ENCODE results near the gene NUP98.
A peak's percentile ranks its signal among the peaks of the same experiment; 100 is the strongest.
"Not testable (repeated sequence)": the region's sequence is repeated elsewhere in the genome, so short reads cannot be mapped to it uniquely, and the experiment has no call there.

The NUP98 gene

DNA sequence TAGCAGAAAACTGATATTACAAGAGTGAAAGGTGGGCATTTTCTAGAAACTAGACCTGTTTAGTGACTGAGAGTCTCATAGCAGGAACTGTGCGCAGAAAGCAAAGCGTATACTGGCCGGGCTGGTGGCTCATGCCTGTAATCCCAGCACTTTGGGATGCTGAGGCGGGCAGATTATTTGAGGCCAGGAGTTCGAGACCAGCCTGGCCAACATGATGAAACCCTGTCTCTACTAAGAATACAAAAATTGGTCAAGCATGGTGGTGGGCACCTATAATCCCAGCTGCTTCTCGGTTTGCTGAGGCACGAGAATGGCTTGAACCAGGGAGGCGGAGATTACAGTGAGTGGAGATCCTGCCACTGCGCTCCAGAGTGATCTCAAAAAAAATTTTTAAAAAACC is 1.8 kb upstream of the NUP98 start:
- DNase-seq (ENCODE audit: low read depth), result no peak

DNA sequence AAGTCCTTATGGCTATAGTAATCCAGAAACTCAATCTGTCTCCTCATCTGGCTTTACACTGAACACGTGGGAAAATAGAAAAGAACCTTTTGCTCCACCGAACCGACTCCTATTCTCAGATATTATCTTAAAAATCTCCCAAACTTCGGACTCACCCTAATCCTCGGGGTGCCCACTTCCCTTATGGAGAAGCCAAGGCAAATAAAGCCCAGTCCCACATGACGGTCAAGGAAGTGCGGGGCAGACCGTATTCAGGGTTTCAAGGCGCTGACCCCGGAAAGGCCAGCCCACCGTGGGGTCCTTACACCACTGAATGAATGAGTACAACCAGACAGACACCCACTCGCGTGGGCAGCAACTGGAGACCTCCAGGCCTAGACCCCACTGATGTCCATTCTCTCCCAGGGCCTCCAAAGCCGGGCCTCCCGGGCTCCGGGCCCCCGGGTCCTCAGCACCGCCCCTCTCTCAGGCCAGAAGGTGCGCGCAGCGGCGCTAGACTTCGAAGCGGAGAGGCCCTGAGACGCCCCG is 489 bp downstream of the NUP98 start:
- DNase-seq (ENCODE audit: low read depth), result no peak

DNA sequence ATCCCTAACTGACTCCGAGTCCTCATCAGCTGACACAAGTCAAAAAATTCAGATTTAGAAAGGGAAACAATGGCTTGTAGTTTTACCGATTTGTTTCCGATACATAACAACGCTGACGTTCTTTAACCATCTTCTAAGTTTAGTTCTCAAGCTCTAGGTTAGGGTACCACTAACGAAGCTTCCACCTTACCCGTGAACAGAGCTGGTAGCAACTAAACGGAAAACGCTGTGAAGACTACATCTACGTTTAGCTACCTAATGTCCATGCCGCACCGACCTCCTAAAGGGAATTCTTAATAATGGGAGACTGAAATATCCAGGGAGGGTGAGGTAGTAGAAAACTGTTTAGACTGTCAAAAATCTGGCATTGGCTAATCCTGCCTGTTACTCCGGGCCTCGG is 1.0 kb downstream of the NUP98 start:
- DNase-seq (ENCODE audit: low read depth), result no peak

DNA sequence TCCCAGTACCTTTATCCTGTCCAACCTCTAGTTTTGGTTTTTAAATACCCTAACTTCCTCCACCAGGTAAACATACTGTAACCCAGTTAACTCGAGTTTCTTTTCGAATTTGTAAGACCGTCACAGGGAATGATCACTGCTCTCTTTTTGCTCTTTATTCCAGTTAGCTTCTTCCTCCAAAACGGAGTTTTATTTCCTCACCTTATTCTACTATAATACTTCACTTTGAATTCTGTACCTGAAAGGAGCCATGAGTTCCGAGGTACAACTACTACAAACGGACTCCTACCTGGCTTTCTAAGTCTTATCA is 1.4 kb downstream of the NUP98 start:
- DNase-seq (ENCODE audit: low read depth), result no peak

DNA sequence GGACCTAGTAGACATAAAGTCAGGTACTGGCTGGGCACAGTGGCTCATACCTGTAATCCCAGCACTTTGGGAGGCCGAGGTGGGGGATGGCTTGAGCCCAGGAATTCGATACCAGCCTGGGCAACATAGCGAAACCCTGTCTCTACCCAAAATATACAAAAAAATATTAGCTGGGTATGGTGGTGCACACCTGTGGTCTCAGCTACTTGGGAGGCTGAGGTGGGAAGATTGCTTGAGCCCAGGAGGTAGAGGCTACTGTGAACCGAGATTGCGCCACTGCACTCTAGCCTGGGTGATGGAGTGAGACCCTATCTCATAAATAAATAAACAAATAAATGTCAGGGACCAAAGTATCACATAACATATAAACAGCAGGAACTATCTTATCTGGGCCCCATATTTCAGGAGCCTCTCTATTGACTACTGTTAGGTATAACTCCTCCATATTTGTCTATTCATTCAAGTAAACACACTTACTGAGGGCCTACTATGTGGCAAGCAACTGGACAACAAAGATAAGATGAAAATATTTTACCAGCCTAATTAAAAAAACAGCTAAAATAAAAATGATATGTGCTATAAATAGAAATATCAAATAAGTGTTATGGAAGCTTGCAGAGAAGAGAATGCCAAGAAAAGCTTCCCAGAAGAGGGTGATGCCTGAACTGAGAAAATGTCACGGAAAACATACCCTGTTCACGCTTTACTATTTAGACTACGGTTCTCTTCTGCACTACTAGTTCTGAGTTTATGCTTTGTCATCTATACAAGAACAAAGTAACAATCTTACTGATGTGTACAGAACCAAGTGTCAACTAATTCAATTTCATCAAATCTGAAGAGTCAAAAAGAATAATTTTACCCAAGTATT is 2.0 kb downstream of the NUP98 start:
- DNase-seq (ENCODE audit: low read depth), result no peak

DNA sequence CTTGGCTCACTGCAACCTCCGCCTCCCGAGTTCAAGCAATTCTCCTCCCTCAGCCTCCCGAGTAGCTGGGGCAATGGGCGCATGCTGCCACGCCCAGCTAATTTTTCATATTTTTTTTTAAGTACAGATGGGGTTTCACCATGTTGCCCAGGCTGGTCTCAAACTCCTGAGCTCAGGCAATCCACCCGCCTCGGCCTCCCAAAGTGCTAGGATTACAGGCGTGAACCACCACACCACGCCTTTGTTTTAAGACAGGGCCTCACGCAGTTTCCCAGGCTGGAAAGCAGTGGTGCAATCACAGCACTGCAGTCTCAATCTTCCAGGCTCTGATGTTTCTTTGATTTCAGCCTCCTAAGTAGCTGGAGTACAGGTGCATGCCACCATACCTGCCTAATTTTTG is 3.0 kb downstream of the NUP98 start:
- not testable (repeated sequence) for DNase-seq (ENCODE audit: low read depth)

DNA sequence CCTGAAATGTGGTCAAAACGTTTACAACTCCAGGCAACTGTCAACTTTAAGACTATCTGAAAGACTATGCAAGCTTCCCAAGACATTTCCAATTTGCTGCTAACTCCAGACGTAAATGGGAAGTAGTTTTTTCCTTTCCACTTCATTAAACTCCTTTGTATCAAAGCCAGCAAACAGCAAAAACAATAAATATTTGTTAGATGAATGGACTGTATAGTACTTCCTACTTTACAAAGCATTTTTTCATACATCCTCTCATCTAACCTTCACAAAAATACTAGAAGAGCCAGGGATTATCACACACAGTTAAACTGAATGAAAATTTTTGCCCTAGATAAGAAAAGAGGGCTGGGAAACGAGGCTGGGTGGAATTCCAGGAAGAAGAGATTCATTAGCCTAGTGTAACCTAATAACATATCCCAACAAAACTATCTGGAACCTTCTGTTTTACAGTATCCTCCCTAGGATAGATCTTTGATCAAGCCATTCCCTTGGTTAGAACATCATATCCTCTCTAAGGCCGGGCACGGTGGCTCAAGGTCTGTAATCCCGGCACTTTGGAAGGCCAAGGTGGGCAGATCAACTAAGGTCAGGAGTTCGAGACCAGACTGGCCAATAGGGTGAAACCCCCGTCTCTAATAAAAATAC is 10.4 kb downstream of the NUP98 start:
- no peak for DNase-seq (ENCODE audit: low read depth)

DNA sequence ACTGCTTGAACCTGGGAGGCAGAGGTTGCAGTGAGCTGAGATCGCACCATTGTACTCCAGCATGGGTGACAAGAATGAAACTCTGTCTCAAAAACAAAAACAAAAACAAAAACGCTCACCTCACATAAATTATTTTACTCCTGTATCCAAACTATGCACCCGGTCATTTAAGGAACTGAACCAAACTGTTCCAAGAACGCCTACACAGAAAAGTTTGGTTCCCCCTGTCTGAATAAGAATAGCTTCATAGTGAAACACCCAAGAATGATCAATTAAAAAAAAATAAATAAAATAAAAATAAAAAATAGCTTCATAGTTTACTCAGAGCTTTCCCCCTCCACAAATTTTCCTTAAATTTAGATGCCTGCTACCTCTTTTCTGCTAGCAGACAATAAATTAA is 13.7 kb downstream of the NUP98 start:
- no peak for DNase-seq (ENCODE audit: low read depth)

DNA sequence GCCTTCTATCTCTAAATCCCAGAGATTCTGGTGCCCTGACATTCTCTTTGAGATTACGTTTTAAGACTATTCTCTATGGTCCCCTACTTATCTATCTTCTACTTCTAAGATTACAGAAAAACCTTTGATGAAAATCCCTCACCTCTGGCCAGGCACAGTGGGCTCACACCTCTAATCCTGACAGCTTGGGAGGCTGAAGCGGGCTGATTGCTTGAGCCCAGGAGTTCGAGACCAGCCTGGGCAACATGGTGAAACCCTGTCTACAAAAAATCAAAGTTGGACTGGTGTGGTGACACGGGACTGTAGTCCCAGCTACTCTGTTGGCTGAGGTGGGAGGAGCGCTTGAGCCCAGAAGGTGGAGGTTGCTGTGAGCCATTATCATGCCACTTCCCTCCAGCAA is 14.4 kb downstream of the NUP98 start:
- no peak for DNase-seq (ENCODE audit: low read depth)

DNA sequence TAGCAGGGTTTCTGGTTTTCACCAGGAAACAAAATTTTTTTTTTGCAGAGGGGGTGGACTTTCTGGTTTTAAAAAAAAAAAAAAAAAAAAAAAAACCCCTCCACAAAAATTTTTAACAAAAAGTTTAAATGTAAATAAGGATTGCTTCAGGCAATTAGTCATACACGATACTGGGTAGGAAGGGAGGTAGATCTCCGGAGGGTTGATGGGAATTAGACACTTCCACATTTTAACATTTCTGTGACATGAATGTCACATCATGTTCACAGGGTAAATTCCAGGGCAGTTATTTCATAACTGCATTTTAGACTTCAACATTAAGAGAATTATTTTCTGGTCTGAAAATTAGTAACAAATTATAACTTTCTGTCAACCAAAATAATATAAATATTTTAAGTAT is 15.9 kb downstream of the NUP98 start:
- no peak for DNase-seq (ENCODE audit: low read depth)

DNA sequence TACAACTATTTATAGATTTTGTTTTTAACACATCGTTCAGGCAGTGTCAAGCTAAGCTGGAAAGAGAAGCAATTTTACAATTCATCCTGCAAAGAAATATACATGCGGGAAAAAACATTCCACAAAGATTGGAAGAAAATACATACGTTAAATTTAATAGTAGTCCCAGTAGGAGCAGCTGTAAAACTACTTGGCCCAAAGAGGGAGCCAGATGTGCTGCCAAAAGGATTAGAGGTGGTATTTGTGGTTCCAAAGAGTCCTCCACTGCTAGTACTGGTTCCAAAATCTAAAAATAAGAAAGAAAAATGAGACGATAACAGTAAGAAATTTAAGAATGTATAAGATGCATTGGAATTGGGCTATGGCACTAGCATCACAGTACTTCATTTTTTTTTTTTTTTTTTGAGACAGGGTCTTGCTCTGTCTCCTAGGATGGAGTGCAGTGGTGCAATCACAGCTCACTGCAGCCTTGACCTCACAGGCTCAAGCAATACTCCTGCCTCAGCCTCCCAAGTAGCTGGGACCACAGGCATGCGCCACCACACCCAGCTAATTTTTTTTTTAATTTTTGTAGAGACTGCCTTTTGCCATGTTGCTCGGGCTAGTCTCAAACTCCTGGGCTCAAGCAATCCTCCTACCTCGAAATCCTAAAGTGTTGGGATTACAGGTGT is 21.5 kb downstream of the NUP98 start:
- DNase-seq (ENCODE audit: low read depth), result no peak

DNA sequence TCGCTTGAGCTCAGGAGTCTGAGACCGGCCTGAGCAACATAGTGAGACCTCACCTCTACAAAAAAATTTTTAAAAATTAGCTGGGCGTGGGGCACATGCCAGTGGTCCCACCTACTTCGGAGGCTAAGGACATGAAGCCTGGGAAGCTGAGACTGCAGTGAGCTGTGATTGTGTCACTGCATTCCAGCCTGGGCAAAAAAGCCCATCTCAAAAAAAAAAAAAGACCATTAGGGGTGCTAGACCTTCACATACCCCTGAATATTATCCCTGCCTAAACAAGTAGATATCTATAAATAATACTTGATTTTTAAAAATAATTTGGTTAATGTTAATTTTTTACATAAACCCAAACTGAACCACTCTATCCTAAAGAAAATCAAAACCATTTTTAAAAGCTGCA is 24.2 kb downstream of the NUP98 start:
- DNase-seq (ENCODE audit: low read depth), result no peak

DNA sequence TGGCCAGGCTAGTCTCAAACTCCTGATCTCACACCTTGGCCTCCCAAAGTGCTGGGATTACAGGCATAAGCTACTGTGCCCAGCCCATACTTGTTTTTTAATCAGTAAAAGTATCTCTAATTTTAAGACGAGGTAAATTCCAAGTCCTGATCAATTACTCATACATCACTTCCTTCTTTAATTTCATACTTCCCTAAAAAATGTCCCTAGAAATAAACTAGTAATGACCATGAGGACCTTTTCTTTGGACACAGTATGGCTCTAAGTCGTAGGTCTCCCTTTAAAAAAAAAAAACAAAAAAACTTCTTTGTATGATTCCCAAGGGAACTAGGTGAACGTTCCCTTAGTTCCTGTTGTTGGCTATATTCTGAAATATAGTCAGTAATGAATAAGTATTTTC is 29.8 kb downstream of the NUP98 start:
- no peak for DNase-seq (ENCODE audit: low read depth)

DNA sequence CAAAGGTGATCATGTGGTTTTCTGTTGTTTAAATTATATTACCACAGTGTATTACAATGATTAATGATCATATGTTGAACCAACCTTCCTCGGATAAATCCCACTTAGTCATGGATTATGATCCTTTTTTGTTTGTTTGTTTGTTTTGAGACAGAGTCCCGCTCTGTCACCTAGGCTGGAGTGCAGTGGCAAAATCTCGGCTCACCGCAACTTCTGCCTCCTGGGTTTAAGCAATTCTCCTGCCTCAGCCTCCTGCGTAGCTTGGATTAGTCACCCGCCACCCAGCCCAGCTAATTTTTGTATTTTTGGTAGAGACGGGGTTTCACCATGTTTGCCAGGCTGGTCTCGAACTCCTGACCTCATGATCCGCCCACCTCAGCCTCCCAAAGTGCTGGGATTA is 30.5 kb downstream of the NUP98 start:
- not testable (repeated sequence) for DNase-seq (ENCODE audit: low read depth)

DNA sequence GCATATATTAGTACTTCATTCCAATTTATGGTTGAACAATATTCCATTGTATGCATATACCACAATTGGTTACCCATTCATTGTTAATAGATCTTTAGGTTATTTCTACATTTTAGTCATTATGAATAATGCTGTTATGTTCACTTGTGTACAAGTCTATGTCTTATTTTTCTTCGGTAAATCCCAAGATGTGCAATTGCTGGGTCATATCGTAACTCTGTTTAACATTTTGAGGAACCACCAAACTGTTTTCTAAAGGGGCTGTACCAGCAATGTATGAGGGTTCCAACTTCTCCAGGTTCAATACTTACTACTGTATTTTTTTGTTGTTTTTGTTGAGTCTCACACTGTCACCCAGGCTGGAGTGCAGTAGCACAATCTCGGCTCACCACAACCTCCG is 33.1 kb downstream of the NUP98 start:
- no peak for DNase-seq (ENCODE audit: low read depth)

DNA sequence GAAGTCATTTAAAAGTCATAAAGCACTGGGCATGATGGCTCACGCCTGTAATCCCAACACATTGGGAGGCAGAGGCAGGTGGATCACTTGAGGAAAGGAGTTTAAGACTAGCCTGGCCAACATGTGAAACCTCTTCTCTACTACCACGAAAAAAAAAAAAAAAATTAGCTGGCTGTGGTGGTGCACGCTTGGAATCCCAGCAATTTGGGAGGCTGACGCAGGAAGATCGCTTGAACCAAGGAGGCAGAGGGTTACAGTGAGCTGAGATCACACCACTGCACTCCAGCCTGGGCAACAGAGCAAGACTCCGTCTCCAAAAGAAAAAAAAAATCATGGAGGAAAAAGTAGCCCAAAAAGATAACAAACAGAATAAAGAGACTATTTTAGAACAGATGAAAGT is 42.2 kb downstream of the NUP98 start:
- DNase-seq (ENCODE audit: low read depth), result no peak

DNA sequence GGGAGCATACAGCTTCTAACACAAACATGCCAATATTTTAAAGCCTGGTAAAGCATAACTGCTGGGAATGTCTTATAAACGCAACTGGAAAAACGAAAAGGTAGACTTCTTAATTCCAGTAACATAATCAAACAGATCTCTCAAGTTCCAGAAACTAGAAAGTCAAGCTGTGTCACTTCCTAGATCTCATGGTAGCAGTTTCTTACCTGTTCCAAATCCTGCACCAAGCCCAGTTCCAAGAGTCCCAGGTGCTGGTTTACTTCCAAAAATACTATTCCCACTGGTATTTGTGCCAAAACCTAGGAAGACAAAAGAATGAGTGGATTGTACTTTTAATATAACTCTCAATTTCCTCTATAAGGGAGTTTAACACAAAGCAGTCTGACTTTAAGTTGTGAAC is 44.2 kb downstream of the NUP98 start:
- DNase-seq (ENCODE audit: low read depth), result no peak

DNA sequence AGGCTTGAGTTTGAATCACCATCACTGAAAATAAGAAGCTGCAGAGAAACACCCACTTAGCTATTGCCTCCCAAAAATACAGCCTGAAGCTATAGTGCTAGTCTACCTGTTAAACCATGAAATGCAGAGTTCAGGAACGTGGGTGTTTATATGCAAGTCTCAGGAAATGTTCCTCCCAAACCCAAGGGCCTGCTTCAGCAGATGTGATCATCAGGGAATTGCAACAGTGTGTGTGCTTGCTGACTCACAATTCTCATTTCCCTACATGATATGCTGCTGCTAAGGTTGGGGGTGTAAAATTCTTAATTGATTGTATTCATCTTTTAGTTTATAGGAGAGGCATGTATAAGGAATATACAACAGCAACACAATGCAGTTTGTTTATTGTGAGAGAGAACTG is 49.6 kb downstream of the NUP98 start:
- DNase-seq (ENCODE audit: low read depth), result peak; percentile 38

DNA sequence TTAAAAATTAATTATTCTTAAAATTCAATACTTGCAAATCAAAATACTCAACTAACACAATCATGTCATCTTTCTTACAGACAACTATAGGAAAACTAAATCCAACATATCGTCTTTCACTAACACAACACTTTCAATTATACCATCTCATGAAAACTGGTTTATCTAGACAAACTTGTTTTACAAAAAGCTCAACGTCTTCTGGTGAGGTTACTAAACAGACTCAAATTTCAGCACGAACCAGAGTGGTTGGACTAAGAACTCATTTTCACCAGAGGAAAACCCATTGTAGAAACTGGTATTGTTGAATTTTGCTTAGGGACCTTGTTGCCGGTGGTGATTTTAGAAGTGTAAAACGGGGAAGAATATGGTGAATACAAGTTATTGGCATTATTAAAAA is 52.2 kb downstream of the NUP98 start:
- no peak for DNase-seq (ENCODE audit: low read depth)

DNA sequence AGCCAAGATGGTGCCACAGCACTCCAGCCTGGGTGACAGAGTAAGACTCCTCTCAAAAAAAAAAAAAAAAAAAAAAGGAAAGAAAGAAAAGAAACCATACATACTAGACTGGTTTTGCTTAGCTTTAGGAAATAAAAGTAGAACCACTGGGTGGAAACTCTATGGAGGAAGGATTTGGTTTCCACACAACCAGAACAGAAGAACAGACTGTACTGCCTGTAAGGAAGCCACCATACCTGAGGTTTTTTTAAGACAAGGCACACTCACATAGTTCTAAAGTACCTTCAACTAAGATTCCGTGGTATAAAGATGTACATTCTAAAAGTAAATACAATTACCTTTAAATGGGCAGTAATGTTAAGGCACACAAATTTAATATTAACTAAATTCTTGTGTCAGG is 58.6 kb downstream of the NUP98 start:
- DNase-seq (ENCODE audit: low read depth), result no peak

DNA sequence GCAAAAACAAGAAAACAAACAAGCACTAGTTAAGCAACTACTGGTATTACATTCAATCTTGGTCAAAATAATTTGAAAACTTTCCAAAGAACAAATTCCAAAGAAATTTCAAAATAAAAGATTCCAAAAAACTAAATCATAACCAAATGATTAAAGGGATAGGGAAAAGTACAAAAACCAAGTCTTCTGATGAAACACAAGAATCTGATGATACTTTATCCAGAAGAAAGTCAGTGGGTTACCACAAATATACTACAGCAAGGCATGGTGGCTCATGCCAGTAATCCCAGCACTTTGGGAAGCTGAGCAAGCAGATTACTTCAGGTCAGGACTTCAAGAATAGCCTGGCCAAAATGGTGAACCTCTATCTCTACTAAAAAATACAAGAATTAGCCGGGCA is 59.1 kb downstream of the NUP98 start:
- DNase-seq (ENCODE audit: low read depth), result peak; percentile 27

DNA sequence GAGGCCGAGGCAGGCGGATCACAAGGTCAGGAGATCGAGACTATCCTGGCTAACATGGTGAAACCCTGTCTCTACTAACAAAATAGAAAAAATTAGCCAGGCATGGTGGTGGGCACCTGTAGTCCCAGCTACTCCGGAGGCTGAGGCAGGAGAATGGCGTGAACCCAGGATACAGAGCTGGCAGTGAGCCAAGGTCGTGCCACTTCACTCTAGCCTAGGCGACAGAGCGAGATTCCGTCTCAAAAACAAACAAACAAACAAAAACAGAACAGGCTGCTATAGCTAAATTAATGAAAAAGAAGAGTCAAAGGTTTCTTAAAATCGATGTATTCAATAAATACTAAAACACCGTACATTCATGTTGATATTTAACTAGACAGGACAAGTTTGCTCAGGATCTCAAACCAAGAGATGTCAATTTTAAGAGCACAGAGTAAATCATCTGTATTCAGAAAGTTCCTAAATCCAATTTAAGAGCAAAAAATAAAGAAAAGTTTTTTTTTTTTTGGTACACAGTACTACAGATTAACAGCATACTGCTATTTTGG is 59.9 kb downstream of the NUP98 start:
- no peak for DNase-seq (ENCODE audit: low read depth)

DNA sequence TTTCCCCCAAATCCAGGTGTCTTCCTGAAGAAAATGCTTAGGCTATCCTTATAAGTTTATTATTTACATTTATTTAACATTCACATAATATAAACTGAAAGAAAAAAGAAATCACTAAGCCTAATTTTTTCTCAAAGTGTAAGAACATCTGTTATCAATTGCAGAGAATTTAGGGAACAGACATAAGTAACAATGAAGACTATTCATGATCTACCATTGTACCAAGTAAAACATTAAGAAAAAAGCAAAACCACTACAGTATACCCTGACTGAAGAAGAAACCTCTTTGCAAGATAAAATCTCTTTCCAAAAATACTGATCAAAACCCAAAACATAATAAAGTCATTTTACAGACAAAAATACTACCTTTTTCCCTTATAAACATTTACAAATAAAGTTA is 60.5 kb downstream of the NUP98 start:
- no peak for DNase-seq (ENCODE audit: low read depth)
